ENCODE measurements around the gene STAT5A. TPM values are rescaled to one million over a fixed set of nuclear protein-coding genes. Genes with fewer than 3 reads are reported as not detected.
A peak's percentile ranks its signal among the peaks of the same experiment; 100 is the strongest.

The STAT5A gene
- total and polyA plus RNA-seq, 9 of the 15 experiments (the other 6 are each of a cell fraction or from before 2014, with no cell fraction given), result 79.9 to 415 (median 196) TPM

GRCh38 chr17:42313773-42314566 is 25.7 kb downstream of the STAT5A start (continued):
- TF ChIP-seq CLOCK (CRISPR knock-in tag; IDR thresholded peaks at IDR 0.05; ENCODE audit: borderline replicate concordance), result 0 out of 2 replicates have a peak, but pooled peaks have one; percentile 38
- peak; percentile 90; the same call in 1 of the 2 replicates for TF ChIP-seq HDAC8 (tag; IDR thresholded peaks at IDR 0.05)
- TF ChIP-seq ZNF316 (IDR thresholded peaks at IDR 0.05), result no peak
- TF ChIP-seq ZEB2 (IDR thresholded peaks at IDR 0.05), result peak; percentile 48; the same call in 1 of the 2 replicates
- no peak; a peak in 2 of 4 replicates for TF ChIP-seq TEAD1 (CRISPR knock-in tag; IDR thresholded peaks at IDR 0.05)
- TF ChIP-seq RBFOX2 (IDR thresholded peaks at IDR 0.05; ENCODE audit: low read depth, low read length), result peak; percentile 82
- peak; percentile 72 for TF ChIP-seq CXXC5 (CRISPR knock-in tag; IDR thresholded peaks at IDR 0.05)
- TF ChIP-seq PCBP1 (IDR thresholded peaks at IDR 0.05; ENCODE audit: low read depth, low read length, poor library complexity, severe bottlenecking), result no peak
- no peak for TF ChIP-seq SNRNP70 (optimal IDR thresholded peaks at IDR 0.05; ENCODE audit: low read depth, low read length)
- TF ChIP-seq ZNF583 (CRISPR knock-in tag; IDR thresholded peaks at IDR 0.05), result peak; percentile 94
- peak; percentile 87; the same call in 1 of the 2 replicates for TF ChIP-seq ZNF197 (CRISPR knock-in tag; IDR thresholded peaks at IDR 0.05; ENCODE audit: low read depth)
- TF ChIP-seq ZNF239 (CRISPR knock-in tag; IDR thresholded peaks at IDR 0.05), result no peak; the same call in 1 of the 2 replicates
- TF ChIP-seq, protein P1, sequence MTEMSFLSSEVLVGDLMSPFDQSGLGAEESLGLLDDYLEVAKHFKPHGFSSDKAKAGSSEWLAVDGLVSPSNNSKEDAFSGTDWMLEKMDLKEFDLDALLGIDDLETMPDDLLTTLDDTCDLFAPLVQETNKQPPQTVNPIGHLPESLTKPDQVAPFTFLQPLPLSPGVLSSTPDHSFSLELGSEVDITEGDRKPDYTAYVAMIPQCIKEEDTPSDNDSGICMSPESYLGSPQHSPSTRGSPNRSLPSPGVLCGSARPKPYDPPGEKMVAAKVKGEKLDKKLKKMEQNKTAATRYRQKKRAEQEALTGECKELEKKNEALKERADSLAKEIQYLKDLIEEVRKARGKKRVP (CRISPR knock-in tag; IDR thresholded peaks at IDR 0.05), result no peak
- TF ChIP-seq YY1 (IDR thresholded peaks at IDR 0.05; ENCODE audit: borderline replicate concordance in 1 of 3, control insufficient read depth in 1 of 3, extremely low read depth in 1 of 3, insufficient read depth in 3 of 3, insufficient read length in 1 of 3, insufficient replicate concordance in 2 of 3, low read depth in 1 of 3, low read length in 2 of 3), result peak in 1 of 3 experiments; percentile 53
- no peak for TF ChIP-seq ETS2 (tag; IDR thresholded peaks at IDR 0.05; ENCODE audit: borderline replicate concordance, poor library complexity, severe bottlenecking)
- TF ChIP-seq HMG20A (CRISPR knock-in tag; conservative IDR thresholded peaks at IDR 0.05), result 0 out of 2 replicates have a peak, but pooled peaks have one; percentile 15
- peak in 1 of 3 experiments; percentile 73; a peak in 2 of 6 replicates for TF ChIP-seq ZBTB11 (CRISPR knock-in tag; IDR thresholded peaks at IDR 0.05)
- 0 out of 2 replicates have a peak, but pooled peaks have one; percentile 5 for TF ChIP-seq TAL1 (IDR thresholded peaks at IDR 0.05)
- TF ChIP-seq RHOXF2B (CRISPR knock-in tag; conservative IDR thresholded peaks at IDR 0.05), result no peak

All from K562 (cell line).